IPS-NIHi7 (cell line): Measurements from ENCODE around the gene RELT.
A peak's percentile ranks its signal among the peaks of the same experiment; 100 is the strongest.

Experiments
- DNase-seq: peaks from one replicate; pipeline ENCODE4 v3.0.0; 2012; ENCODE audit warnings: mixed read lengths; ENCODE audit errors: extremely low spot score

Gene RELT

GRCh38 chr11:73376160-73376802 lies at the start of gene RELT:
Gene RELT (plus strand): TSS chr11:73376399. CDS start chr11:73389137, 12,738 bp downstream.
- DNase-seq: peak; percentile 98

GRCh38 chr11:73326929-73327811 lies 49.0 kb upstream of the RELT start:
- no peak for DNase-seq

GRCh38 chr11:73327812-73328364 lies 48.3 kb upstream of the RELT start:
- no peak for DNase-seq

- DNase-seq: peak; percentile 44
Measured at GRCh38 chr11:73330569-73331093, 45.6 kb upstream of the RELT start.

- DNase-seq: peak; percentile 86
Measured at GRCh38 chr11:73331138-73331916, 44.9 kb upstream of the RELT start.

GRCh38 chr11:73333173-73333572 lies 43.0 kb upstream of the RELT start:
- DNase-seq: no peak

- DNase-seq: no peak
Measured at GRCh38 chr11:73333640-73334383, 42.4 kb upstream of the RELT start.

GRCh38 chr11:73334384-73335203 lies 41.6 kb upstream of the RELT start:
- peak; percentile 35 for DNase-seq

- DNase-seq: peak; percentile 88
Measured at GRCh38 chr11:73335204-73335923, 40.8 kb upstream of the RELT start.

GRCh38 chr11:73337846-73338245 lies 38.4 kb upstream of the RELT start:
- no peak for DNase-seq

- no peak for DNase-seq
Measured at GRCh38 chr11:73338279-73338678, 37.9 kb upstream of the RELT start.

- peak; percentile 28 for DNase-seq
Measured at GRCh38 chr11:73340164-73340563, 36.0 kb upstream of the RELT start.

GRCh38 chr11:73342633-73343032 lies 33.6 kb upstream of the RELT start:
- peak; percentile 48 for DNase-seq

- DNase-seq: no peak
Measured at GRCh38 chr11:73343076-73343873, 32.9 kb upstream of the RELT start.

GRCh38 chr11:73344191-73344607 lies 32.0 kb upstream of the RELT start:
- DNase-seq: no peak

- DNase-seq: no peak
Measured at GRCh38 chr11:73345481-73346160, 30.6 kb upstream of the RELT start.

GRCh38 chr11:73346186-73346935 lies 29.8 kb upstream of the RELT start:
- DNase-seq: no peak
